ENCODE data around the gene ADPRM. TPM values are rescaled to one million over a fixed set of nuclear protein-coding genes. Genes with fewer than 3 reads are reported as not detected.
A peak's percentile ranks its signal among the peaks of the same experiment; 100 is the strongest.

ADPRM gene
- total RNA-seq, 1 experiment from 2014 or later, result 2.4 TPM

- Histone ChIP-seq H3K27ac (ENCODE audit: low read length) (no peak overlapping the region), H3K9me3 (ENCODE audit: control insufficient read depth, insufficient read depth, low read depth, low read length) (no peaks in the 10 kb centered on the region), H3K36me3 (ENCODE audit: control insufficient read depth, insufficient read depth, low read length) (no peaks in the 10 kb centered on the region), H3K4me3 (ENCODE audit: low read depth in 2 of 2, low read length in 2 of 2) (no peak overlapping the region), H3K4me1 (ENCODE audit: control insufficient read depth, insufficient read depth, low read length) (no peaks in the 10 kb centered on the region; the same call in 1 of the 2 replicates), H3K27me3 (ENCODE audit: control insufficient read depth, insufficient read depth, low read length) (no peaks in the 10 kb centered on the region)
- in situ Hi-C loops (cut with HindIII; ENCODE audit: low pct_unique_long_range_greater_than_20kb, low sequenced_read_pairs) (no loop called here), intact Hi-C loops (cut with micrococcal nuclease; ENCODE audit: unreplicated experiment) (no loop called here)
- ChIA-PET CTCF (no interaction called here), POLR2A (no interaction called here)
- no TSS peak for BruUV-seq (replicated peaks)
- ATAC-seq (no peak), DNase-seq (ENCODE audit: low read depth, low spot score) (no peak)
- TF ChIP-seq REST (IDR thresholded peaks at IDR 0.05; ENCODE audit: insufficient read depth in 1 of 2, low read depth in 2 of 2, low read length in 1 of 2) (no peak), SIN3A (IDR thresholded peaks at IDR 0.05; ENCODE audit: borderline replicate concordance, insufficient read depth, low read depth, low read length) (no peak), CTCF (IDR thresholded peaks at IDR 0.05) (no peak), POLR2AphosphoS5 (IDR thresholded peaks at IDR 0.05; ENCODE audit: low read depth, low read length) (no peak), TCF7L2 (IDR thresholded peaks at IDR 0.05; ENCODE audit: low read depth, low read length) (no peak)
Measured at GRCh38 chr17:10756619-10757018, 59.2 kb downstream of the ADPRM start.

GRCh38 chr17:10757067-10757466 is 59.7 kb downstream of the ADPRM start:
- no peak overlapping the region for H3K4me3 ChIP-seq (ENCODE audit: low read depth in 2 of 2, low read length in 2 of 2)
- TF ChIP-seq CTCF (IDR thresholded peaks at IDR 0.05) (no peak), TCF7L2 (IDR thresholded peaks at IDR 0.05; ENCODE audit: low read depth, low read length) (no peak), POLR2AphosphoS5 (IDR thresholded peaks at IDR 0.05; ENCODE audit: low read depth, low read length) (no peak), REST (IDR thresholded peaks at IDR 0.05; ENCODE audit: insufficient read depth in 1 of 2, low read depth in 2 of 2, low read length in 1 of 2) (no peak)
- CTCF ChIA-PET, result no interaction called here
- no TSS peak for BruUV-seq (replicated peaks)
- POLR2A ChIA-PET, result no interaction called here
- in situ Hi-C loops (cut with HindIII; ENCODE audit: low pct_unique_long_range_greater_than_20kb, low sequenced_read_pairs) (no loop called here), intact Hi-C loops (cut with micrococcal nuclease; ENCODE audit: unreplicated experiment) (no loop called here)
- no peaks in the 10 kb centered on the region; the same call in 1 of the 2 replicates for H3K4me1 ChIP-seq (ENCODE audit: control insufficient read depth, insufficient read depth, low read length)
- H3K27ac ChIP-seq (ENCODE audit: low read length), result no peak overlapping the region
- DNase-seq (ENCODE audit: low read depth, low spot score), result no peak
- peak; percentile 64; the same call in 1 of the 2 replicates for ATAC-seq
- H3K9me3 ChIP-seq (ENCODE audit: control insufficient read depth, insufficient read depth, low read depth, low read length), result no peaks in the 10 kb centered on the region
- no peaks in the 10 kb centered on the region for H3K36me3 ChIP-seq (ENCODE audit: control insufficient read depth, insufficient read depth, low read length)
- no peaks in the 10 kb centered on the region for H3K27me3 ChIP-seq (ENCODE audit: control insufficient read depth, insufficient read depth, low read length)

All from Panc1 (cell line).